Measurements from ENCODE around the gene HOTAIR. TPM values are rescaled to one million over a fixed set of nuclear protein-coding genes. Genes with fewer than 3 reads are reported as not detected.

The HOTAIR gene
- total and polyA plus RNA-seq, 4 donors = not detected

DNA sequence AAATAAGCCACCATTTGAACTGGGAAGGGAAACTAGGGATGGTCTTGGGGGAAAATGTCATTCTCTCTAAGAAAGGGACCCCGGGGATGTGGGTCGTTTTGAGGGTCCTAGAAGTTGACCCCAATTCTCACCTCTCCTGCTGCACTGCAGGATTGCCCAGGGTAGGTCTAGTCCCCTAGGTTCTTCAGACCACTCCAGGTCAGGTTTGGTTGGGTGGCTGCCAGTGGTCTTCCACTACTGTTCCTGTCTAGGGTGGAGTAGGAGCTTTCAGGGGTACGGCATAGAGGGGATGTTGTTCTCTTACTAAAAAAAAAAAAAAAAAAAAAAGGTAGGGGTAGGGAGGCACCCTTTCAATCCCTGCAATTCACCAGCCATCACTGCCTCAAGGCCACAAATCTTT, 41.3 kb upstream of the HOTAIR start:
- no peak overlapping the region for H3K9ac ChIP-seq (ENCODE audit: low read depth in 1 of 2, low read length in 2 of 2)
- H3K27me3 ChIP-seq (ENCODE audit: control insufficient read depth in 4 of 4, insufficient read depth in 4 of 4, low read length in 3 of 4) = peaks cover 6 to 59% (median 18%) of the 10 kb centered on the region in 4 donors
- peaks cover 3 to 16% (median 11%) of the 10 kb centered on the region in 4 donors for H3K4me1 ChIP-seq (ENCODE audit: control insufficient read depth in 4 of 4, insufficient read depth in 4 of 4, low read length in 3 of 4)
- TF ChIP-seq RAD21 (IDR thresholded peaks at IDR 0.05) (no peak), HNF4A (conservative IDR thresholded peaks at IDR 0.05) (no peak), ZBTB33 (IDR thresholded peaks at IDR 0.05) (no peak), EGR1 (IDR thresholded peaks at IDR 0.05; ENCODE audit: low read depth in 2 of 2) (no peak), HNF4G (IDR thresholded peaks at IDR 0.05) (no peak), FOXA2 (IDR thresholded peaks at IDR 0.05) (no peak), RXRA (IDR thresholded peaks at IDR 0.05) (no peak), FOXA1 (IDR thresholded peaks at IDR 0.05) (no peak), NR2F2 (IDR thresholded peaks at IDR 0.05) (no peak), SP1 (IDR thresholded peaks at IDR 0.05) (no peak), CTCF (IDR thresholded peaks at IDR 0.05; ENCODE audit: low read depth, low read length, missing input control) (no peak), GABPA (IDR thresholded peaks at IDR 0.05 in 1 of 2, conservative IDR thresholded peaks at IDR 0.05 in 1 of 2) (no peak), TAF1 (conservative IDR thresholded peaks at IDR 0.05) (no peak), YY1 (IDR thresholded peaks at IDR 0.05) (no peak), JUND (IDR thresholded peaks at IDR 0.05) (no peak)
- TF ChIP-seq, protein P1, sequence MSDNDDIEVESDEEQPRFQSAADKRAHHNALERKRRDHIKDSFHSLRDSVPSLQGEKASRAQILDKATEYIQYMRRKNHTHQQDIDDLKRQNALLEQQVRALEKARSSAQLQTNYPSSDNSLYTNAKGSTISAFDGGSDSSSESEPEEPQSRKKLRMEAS (IDR thresholded peaks at IDR 0.05) = no peak
- TF ChIP-seq, protein P2, sequence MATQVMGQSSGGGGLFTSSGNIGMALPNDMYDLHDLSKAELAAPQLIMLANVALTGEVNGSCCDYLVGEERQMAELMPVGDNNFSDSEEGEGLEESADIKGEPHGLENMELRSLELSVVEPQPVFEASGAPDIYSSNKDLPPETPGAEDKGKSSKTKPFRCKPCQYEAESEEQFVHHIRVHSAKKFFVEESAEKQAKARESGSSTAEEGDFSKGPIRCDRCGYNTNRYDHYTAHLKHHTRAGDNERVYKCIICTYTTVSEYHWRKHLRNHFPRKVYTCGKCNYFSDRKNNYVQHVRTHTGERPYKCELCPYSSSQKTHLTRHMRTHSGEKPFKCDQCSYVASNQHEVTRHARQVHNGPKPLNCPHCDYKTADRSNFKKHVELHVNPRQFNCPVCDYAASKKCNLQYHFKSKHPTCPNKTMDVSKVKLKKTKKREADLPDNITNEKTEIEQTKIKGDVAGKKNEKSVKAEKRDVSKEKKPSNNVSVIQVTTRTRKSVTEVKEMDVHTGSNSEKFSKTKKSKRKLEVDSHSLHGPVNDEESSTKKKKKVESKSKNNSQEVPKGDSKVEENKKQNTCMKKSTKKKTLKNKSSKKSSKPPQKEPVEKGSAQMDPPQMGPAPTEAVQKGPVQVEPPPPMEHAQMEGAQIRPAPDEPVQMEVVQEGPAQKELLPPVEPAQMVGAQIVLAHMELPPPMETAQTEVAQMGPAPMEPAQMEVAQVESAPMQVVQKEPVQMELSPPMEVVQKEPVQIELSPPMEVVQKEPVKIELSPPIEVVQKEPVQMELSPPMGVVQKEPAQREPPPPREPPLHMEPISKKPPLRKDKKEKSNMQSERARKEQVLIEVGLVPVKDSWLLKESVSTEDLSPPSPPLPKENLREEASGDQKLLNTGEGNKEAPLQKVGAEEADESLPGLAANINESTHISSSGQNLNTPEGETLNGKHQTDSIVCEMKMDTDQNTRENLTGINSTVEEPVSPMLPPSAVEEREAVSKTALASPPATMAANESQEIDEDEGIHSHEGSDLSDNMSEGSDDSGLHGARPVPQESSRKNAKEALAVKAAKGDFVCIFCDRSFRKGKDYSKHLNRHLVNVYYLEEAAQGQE (IDR thresholded peaks at IDR 0.05) = no peak
- DNase-seq (ENCODE audit: low spot score) = no peak
- H3K4me3 ChIP-seq (ENCODE audit: low read depth in 1 of 3, low read length in 3 of 3) = no peak overlapping the region
- no peaks in the 10 kb centered on the region for H3K36me3 ChIP-seq (ENCODE audit: control insufficient read depth in 4 of 4, insufficient read depth in 3 of 4, low read depth in 1 of 4, low read length in 3 of 4)
- no peak overlapping the region for H3K27ac ChIP-seq (ENCODE audit: low read depth in 1 of 2, low read length in 2 of 2)
- 23% methylated on average over 3 of the region's 3 CpGs for WGBS
- H3K9me3 ChIP-seq (ENCODE audit: control insufficient read depth in 4 of 4, low read length in 3 of 4) = peaks cover 0 to 5% (median 0%) of the 10 kb centered on the region in 4 donors
